ENCODE measurements around the gene MYL10. TPM values are rescaled to one million over a fixed set of nuclear protein-coding genes. Genes with fewer than 3 reads are reported as not detected.
"Not testable (repeated sequence)": the region's sequence is repeated elsewhere in the genome, so short reads cannot be mapped to it uniquely, and the experiment has no call there.

Gene MYL10
- total RNA-seq, 8 experiments from 2014 or later, result not detected

- in situ Hi-C loops (cut with MboI; ENCODE audit: low pct_unique_long_range_greater_than_20kb in 2 of 9, low sequenced_read_pairs in 9 of 9, unreplicated experiment in 9 of 9), result no loop called here
- 0 to 100% (median 90%) methylated on average over 1 to 2 of the region's 13 CpGs; no CpG with 5 or more reads in 7 of the 10 experiments for WGBS, 10 experiments
Measured at GRCh38 chr7:101645951-101646350, 16.9 kb upstream of the MYL10 start.

GRCh38 chr7:101644879-101645278 lies 15.8 kb upstream of the MYL10 start:
- H3K27ac ChIP-seq, result no peak overlapping the region
- no peak overlapping the region for H3K4me3 ChIP-seq
- 35 to 93% (median 70%) methylated on average over 4 to 6 of the region's 18 CpGs; no CpG with 5 or more reads in 6 of the 10 experiments for WGBS, 10 experiments
- ATAC-seq (replicated peaks in 6 of 8), result peak in 1 of 8 experiments; percentile 34
- H3K4me1 ChIP-seq (replicated peaks in 1 of 2), result no peaks in the 10 kb centered on the region
- in situ Hi-C loops (cut with MboI; ENCODE audit: low pct_unique_long_range_greater_than_20kb in 2 of 9, low sequenced_read_pairs in 9 of 9, unreplicated experiment in 9 of 9), result no loop called here

More at GRCh38 chr7:101645951-101646350, 16.9 kb upstream of the MYL10 start:
- Histone ChIP-seq H3K27ac (no peak overlapping the region), H3K4me3 (no peak overlapping the region), H3K4me1 (replicated peaks in 1 of 2) (no peaks in the 10 kb centered on the region)
- no peak for ATAC-seq (replicated peaks in 6 of 8)

- ATAC-seq (replicated peaks in 6 of 8); H3K4me1 ChIP-seq (replicated peaks in 1 of 2); in situ Hi-C loops (cut with MboI; ENCODE audit: low pct_unique_long_range_greater_than_20kb in 2 of 9, low sequenced_read_pairs in 9 of 9, unreplicated experiment in 9 of 9); H3K27ac ChIP-seq; H3K4me3 ChIP-seq: not testable (repeated sequence)
- WGBS, 10 experiments, result 60 to 100% (median 95%) methylated on average over 1 to 4 of the region's 4 CpGs; no CpG with 5 or more reads in 3 of the 10 experiments
Measured at GRCh38 chr7:101639127-101639526, 10.0 kb upstream of the MYL10 start.

- Histone ChIP-seq H3K27ac (no peak overlapping the region), H3K4me3 (no peak overlapping the region), H3K4me1 (replicated peaks in 1 of 2) (no peaks in the 10 kb centered on the region)
- ATAC-seq (replicated peaks in 6 of 8), result no peak
- in situ Hi-C loops (cut with MboI; ENCODE audit: low pct_unique_long_range_greater_than_20kb in 2 of 9, low sequenced_read_pairs in 9 of 9, unreplicated experiment in 9 of 9), result no loop called here
- 0 to 100% (median 60%) methylated on average over 1 to 2 of the region's 9 CpGs; no CpG with 5 or more reads in 4 of the 10 experiments for WGBS, 10 experiments
Measured at GRCh38 chr7:101636822-101637623, 7.9 kb upstream of the MYL10 start.

- Histone ChIP-seq H3K27ac (no peak overlapping the region), H3K4me1 (replicated peaks in 1 of 2) (no peaks in the 10 kb centered on the region), H3K4me3 (no peak overlapping the region)
- no peak for ATAC-seq (replicated peaks in 6 of 8)
- WGBS, 10 experiments, result no CpG with 5 or more reads among the region's 2 CpGs
- in situ Hi-C loops (cut with MboI; ENCODE audit: low pct_unique_long_range_greater_than_20kb in 2 of 9, low sequenced_read_pairs in 9 of 9, unreplicated experiment in 9 of 9), result no loop called here
Measured at GRCh38 chr7:101635484-101635883, 6.4 kb upstream of the MYL10 start.

GRCh38 chr7:101634196-101634717 lies 5.2 kb upstream of the MYL10 start:
- no peak for ATAC-seq (replicated peaks in 6 of 8)
- H3K27ac ChIP-seq, result no peak overlapping the region
- WGBS, 10 experiments, result 67 to 100% (median 88%) methylated on average over 1 to 7 of the region's 11 CpGs; no CpG with 5 or more reads in 2 of the 10 experiments
- in situ Hi-C loops (cut with MboI; ENCODE audit: low pct_unique_long_range_greater_than_20kb in 2 of 9, low sequenced_read_pairs in 9 of 9, unreplicated experiment in 9 of 9), result no loop called here
- H3K4me3 ChIP-seq, result no peak overlapping the region
- H3K4me1 ChIP-seq (replicated peaks in 1 of 2), result no peaks in the 10 kb centered on the region

GRCh38 chr7:101633511-101633910 lies 4.4 kb upstream of the MYL10 start:
- no peak overlapping the region for H3K4me3 ChIP-seq
- no peak overlapping the region for H3K27ac ChIP-seq
- WGBS, 10 experiments, result 10 to 100% (median 85%) methylated on average over 1 to 4 of the region's 6 CpGs; no CpG with 5 or more reads in 5 of the 10 experiments
- H3K4me1 ChIP-seq (replicated peaks in 1 of 2), result no peaks in the 10 kb centered on the region
- ATAC-seq (replicated peaks in 6 of 8), result no peak
- in situ Hi-C loops (cut with MboI; ENCODE audit: low pct_unique_long_range_greater_than_20kb in 2 of 9, low sequenced_read_pairs in 9 of 9, unreplicated experiment in 9 of 9), result no loop called here

GRCh38 chr7:101632641-101633040 lies 3.5 kb upstream of the MYL10 start:
- 40 to 100% (median 83%) methylated on average over 1 to 7 of the region's 7 CpGs; no CpG with 5 or more reads in 3 of the 10 experiments for whole genome bisulfite sequencing, 10 experiments
- no peak for ATAC-seq (replicated peaks in 6 of 8)
- Histone ChIP-seq H3K4me1 (replicated peaks in 1 of 2) (no peaks in the 10 kb centered on the region), H3K27ac (no peak overlapping the region), H3K4me3 (no peak overlapping the region)
- in situ Hi-C loops (cut with MboI; ENCODE audit: low pct_unique_long_range_greater_than_20kb in 2 of 9, low sequenced_read_pairs in 9 of 9, unreplicated experiment in 9 of 9), result no loop called here

GRCh38 chr7:101631224-101631714 lies 2.2 kb upstream of the MYL10 start:
- peaks cover 0 to 2% of the 10 kb centered on the region in 2 donors for H3K4me1 ChIP-seq (replicated peaks in 1 of 2)
- in situ Hi-C loops (cut with MboI; ENCODE audit: low pct_unique_long_range_greater_than_20kb in 2 of 9, low sequenced_read_pairs in 9 of 9, unreplicated experiment in 9 of 9), result no loop called here
- no peak overlapping the region for H3K27ac ChIP-seq
- 0 to 67% (median 17%) methylated on average over 1 to 2 of the region's 4 CpGs; no CpG with 5 or more reads in 5 of the 10 experiments for WGBS, 10 experiments
- ATAC-seq (replicated peaks in 6 of 8), result no peak
- no peak overlapping the region for H3K4me3 ChIP-seq

- in situ Hi-C loops (cut with MboI; ENCODE audit: low pct_unique_long_range_greater_than_20kb in 2 of 9, low sequenced_read_pairs in 9 of 9, unreplicated experiment in 9 of 9), result no loop called here
- H3K4me1 ChIP-seq (replicated peaks in 1 of 2), result peaks cover 0 to 9% of the 10 kb centered on the region in 2 donors
- WGBS, 10 experiments, result 0 to 100% (median 82%) methylated on average over 1 to 11 of the region's 15 CpGs; no CpG with 5 or more reads in 6 of the 10 experiments
- peak in 2 of 8 experiments; percentile 41 to 51 for ATAC-seq (replicated peaks in 6 of 8)
- no peak overlapping the region for H3K4me3 ChIP-seq
- H3K27ac ChIP-seq, result no peak overlapping the region
Measured at GRCh38 chr7:101630591-101630990, 1.5 kb upstream of the MYL10 start.

GRCh38 chr7:101628522-101628921 lies 574 bp downstream of the MYL10 start:
- in situ Hi-C loops (cut with MboI; ENCODE audit: low pct_unique_long_range_greater_than_20kb in 2 of 9, low sequenced_read_pairs in 9 of 9, unreplicated experiment in 9 of 9), result no loop called here
- 43 to 80% (median 69%) methylated on average over 1 to 5 of the region's 6 CpGs; no CpG with 5 or more reads in 4 of the 10 experiments for WGBS, 10 experiments
- no peak overlapping the region for H3K4me3 ChIP-seq
- no peak overlapping the region for H3K27ac ChIP-seq
- no peak for ATAC-seq (replicated peaks in 6 of 8)
- H3K4me1 ChIP-seq (replicated peaks in 1 of 2), result peaks cover 0 to 19% of the 10 kb centered on the region in 2 donors

GRCh38 chr7:101626758-101627157 lies 2.3 kb downstream of the MYL10 start:
- ATAC-seq (replicated peaks in 6 of 8), result no peak
- H3K4me3 ChIP-seq, result no peak overlapping the region
- peaks cover 0 to 19% of the 10 kb centered on the region in 2 donors for H3K4me1 ChIP-seq (replicated peaks in 1 of 2)
- 70 to 97% (median 85%) methylated on average over 2 to 7 of the region's 9 CpGs; no CpG with 5 or more reads in 6 of the 10 experiments for WGBS, 10 experiments
- no peak overlapping the region for H3K27ac ChIP-seq
- in situ Hi-C loops (cut with MboI; ENCODE audit: low pct_unique_long_range_greater_than_20kb in 2 of 9, low sequenced_read_pairs in 9 of 9, unreplicated experiment in 9 of 9), result no loop called here

- 40 to 100% (median 70%) methylated on average over 1 of the region's 15 CpGs; no CpG with 5 or more reads in 6 of the 10 experiments for WGBS, 10 experiments
- in situ Hi-C loops (cut with MboI; ENCODE audit: low pct_unique_long_range_greater_than_20kb in 2 of 9, low sequenced_read_pairs in 9 of 9, unreplicated experiment in 9 of 9), result no loop called here
Measured at GRCh38 chr7:101626069-101626671, 2.9 kb downstream of the MYL10 start.

More at GRCh38 chr7:101626069-101626671, 2.9 kb downstream of the MYL10 start:
- Histone ChIP-seq H3K4me1 (replicated peaks in 1 of 2) (peaks cover 0 to 19% of the 10 kb centered on the region in 2 donors), H3K4me3 (no peak overlapping the region), H3K27ac (no peak overlapping the region)
- ATAC-seq (replicated peaks in 6 of 8), result peak in 1 of 8 experiments; percentile 21

All from motor neuron (in vitro differentiated cells).